SK-N-SH treated with all-trans-retinoic acid at 6 μM for 48 hours (cell line): ENCODE measurements around the gene PCDHGA12.

Source experiments
- ATAC-seq: fragments of 200-7000 bp; cut with Tn5 transposase; 3 replicates; pipeline ENCODE4 v1.9.1; 2020; ENCODE audit warnings: mild to moderate bottlenecking, moderate library complexity
- ARNTL ChIP-seq: fragments of 450-650 bp; formaldehyde crosslinking; IDR thresholded peaks from 2 replicates; pipeline ENCODE4 v1.5.0; 2020; ENCODE audit warnings: low read depth, mild to moderate bottlenecking, moderate library complexity, borderline replicate concordance
- ESRRG ChIP-seq: fragments of 250-450 bp; sonication (Bioruptor Pico); IDR thresholded peaks from 2 replicates; pipeline ENCODE4 v1.6.1; 2021; ENCODE audit warnings: mild to moderate bottlenecking
- GLIS3 ChIP-seq: fragments of 250-450 bp; sonication (Bioruptor Pico); IDR thresholded peaks from 2 replicates; pipeline ENCODE4 v1.5.0; 2020; ENCODE audit warnings: mild to moderate bottlenecking, moderate library complexity
- ISL1 ChIP-seq: fragments of 250-450 bp; sonication (Bioruptor Pico); IDR thresholded peaks from 2 replicates; pipeline ENCODE4 v2.1.2; 2022; ENCODE audit warnings: mild to moderate bottlenecking, moderate library complexity
- PPARA ChIP-seq: fragments of 250-450 bp; sonication (Bioruptor Pico); IDR thresholded peaks from 2 replicates; pipeline ENCODE4 v1.5.0; 2020; ENCODE audit warnings: mild to moderate bottlenecking, borderline replicate concordance
- RARB ChIP-seq: fragments of 250-450 bp; sonication (Bioruptor Pico); IDR thresholded peaks from 2 replicates; pipeline ENCODE4 v1.8.0; 2021; ENCODE audit warnings: mild to moderate bottlenecking, moderate library complexity
- SNAI2 ChIP-seq: fragments of 250-450 bp; sonication (Bioruptor Pico); IDR thresholded peaks from 2 replicates; pipeline ENCODE4 v1.5.0; 2020; ENCODE audit warnings: mild to moderate bottlenecking, moderate library complexity
- TCF4 ChIP-seq: fragments of 250-450 bp; sonication (Bioruptor Pico); IDR thresholded peaks from 2 replicates; pipeline ENCODE4 v1.8.0; 2021; ENCODE audit warnings: mild to moderate bottlenecking, moderate library complexity, borderline replicate concordance
- ZC3H10 ChIP-seq: fragments of 250-450 bp; sonication (Bioruptor Pico); IDR thresholded peaks from 2 replicates; pipeline ENCODE4 v1.5.1; 2021; ENCODE audit warnings: mild to moderate bottlenecking, moderate library complexity
- ZFP3 ChIP-seq: fragments of 250-450 bp; sonication (Bioruptor Pico); IDR thresholded peaks from 2 replicates; pipeline ENCODE4 v1.5.0; 2020; ENCODE audit warnings: mild to moderate bottlenecking, moderate library complexity
- ZFP30 ChIP-seq: fragments of 450-650 bp; formaldehyde crosslinking; IDR thresholded peaks from 2 replicates; pipeline ENCODE4 v1.5.0; 2022; ENCODE audit warnings: mild to moderate bottlenecking, moderate library complexity
- ZNF565 ChIP-seq: fragments of 450-650 bp; formaldehyde crosslinking; conservative IDR thresholded peaks from 2 replicates; pipeline ENCODE4 v1.5.0; 2020; ENCODE audit warnings: low read depth, mild to moderate bottlenecking, moderate library complexity
- ZNF8 ChIP-seq: fragments of 450-650 bp; formaldehyde crosslinking; IDR thresholded peaks from 2 replicates; pipeline ENCODE4 v1.5.0; 2020; ENCODE audit warnings: mild to moderate bottlenecking, moderate library complexity
- TF ChIP-seq, protein P1 (sequence below): fragments of 250-450 bp; sonication (Bioruptor Pico); IDR thresholded peaks from 2 replicates; pipeline ENCODE4 v1.5.0; 2020; ENCODE audit warnings: mild to moderate bottlenecking, moderate library complexity
- TF ChIP-seq, protein P2 (sequence below): fragments of 250-450 bp; sonication (Bioruptor Pico); IDR thresholded peaks from 2 replicates; pipeline ENCODE4 v1.8.0; 2021; ENCODE audit warnings: low read depth, mild to moderate bottlenecking, moderate library complexity, borderline replicate concordance
- TF ChIP-seq, protein P3 (sequence below): fragments of 250-450 bp; sonication (Bioruptor Pico); IDR thresholded peaks from 2 replicates; pipeline ENCODE4 v1.5.1; 2021; ENCODE audit warnings: mild to moderate bottlenecking, moderate library complexity
- TF ChIP-seq, protein P4 (sequence below): fragments of 250-450 bp; sonication (Bioruptor Pico); IDR thresholded peaks from 2 replicates; pipeline ENCODE4 v1.8.0; 2020; ENCODE audit warnings: mild to moderate bottlenecking, moderate library complexity, borderline replicate concordance
- TF ChIP-seq, protein P5 (sequence below): fragments of 250-450 bp; sonication (Bioruptor Pico); IDR thresholded peaks from 2 replicates; pipeline ENCODE4 v1.5.1; 2020; ENCODE audit warnings: low read depth, mild to moderate bottlenecking, moderate library complexity

PCDHGA12 gene

DNA sequence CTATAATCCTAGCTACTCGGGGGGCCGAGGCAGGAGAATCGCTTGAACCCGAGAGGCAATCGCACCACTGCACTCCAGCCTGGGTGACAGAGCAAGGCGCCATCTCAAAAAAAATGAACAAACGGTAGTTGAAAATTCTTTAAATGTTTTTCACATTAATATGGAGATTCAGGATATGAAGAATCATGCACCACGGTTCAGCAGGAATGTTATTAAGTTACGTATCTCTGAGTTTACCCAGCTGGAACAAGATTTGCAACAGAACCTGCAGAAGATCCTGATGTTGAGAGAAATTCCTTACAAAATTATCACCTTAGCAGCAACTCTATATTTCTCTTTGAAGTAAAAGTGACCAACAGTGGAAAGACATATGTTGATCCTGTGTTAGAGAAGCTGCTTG, 10.0 kb downstream of the PCDHGA12 start (continued):
- TF ChIP-seq, protein P1, sequence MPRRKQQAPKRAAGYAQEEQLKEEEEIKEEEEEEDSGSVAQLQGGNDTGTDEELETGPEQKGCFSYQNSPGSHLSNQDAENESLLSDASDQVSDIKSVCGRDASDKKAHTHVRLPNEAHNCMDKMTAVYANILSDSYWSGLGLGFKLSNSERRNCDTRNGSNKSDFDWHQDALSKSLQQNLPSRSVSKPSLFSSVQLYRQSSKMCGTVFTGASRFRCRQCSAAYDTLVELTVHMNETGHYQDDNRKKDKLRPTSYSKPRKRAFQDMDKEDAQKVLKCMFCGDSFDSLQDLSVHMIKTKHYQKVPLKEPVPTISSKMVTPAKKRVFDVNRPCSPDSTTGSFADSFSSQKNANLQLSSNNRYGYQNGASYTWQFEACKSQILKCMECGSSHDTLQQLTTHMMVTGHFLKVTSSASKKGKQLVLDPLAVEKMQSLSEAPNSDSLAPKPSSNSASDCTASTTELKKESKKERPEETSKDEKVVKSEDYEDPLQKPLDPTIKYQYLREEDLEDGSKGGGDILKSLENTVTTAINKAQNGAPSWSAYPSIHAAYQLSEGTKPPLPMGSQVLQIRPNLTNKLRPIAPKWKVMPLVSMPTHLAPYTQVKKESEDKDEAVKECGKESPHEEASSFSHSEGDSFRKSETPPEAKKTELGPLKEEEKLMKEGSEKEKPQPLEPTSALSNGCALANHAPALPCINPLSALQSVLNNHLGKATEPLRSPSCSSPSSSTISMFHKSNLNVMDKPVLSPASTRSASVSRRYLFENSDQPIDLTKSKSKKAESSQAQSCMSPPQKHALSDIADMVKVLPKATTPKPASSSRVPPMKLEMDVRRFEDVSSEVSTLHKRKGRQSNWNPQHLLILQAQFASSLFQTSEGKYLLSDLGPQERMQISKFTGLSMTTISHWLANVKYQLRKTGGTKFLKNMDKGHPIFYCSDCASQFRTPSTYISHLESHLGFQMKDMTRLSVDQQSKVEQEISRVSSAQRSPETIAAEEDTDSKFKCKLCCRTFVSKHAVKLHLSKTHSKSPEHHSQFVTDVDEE (CRISPR knock-in tag): no peak
- TF ChIP-seq SNAI2 (CRISPR knock-in tag) (no peak), ISL1 (CRISPR knock-in tag) (no peak), ZFP3 (CRISPR knock-in tag) (no peak)

DNA sequence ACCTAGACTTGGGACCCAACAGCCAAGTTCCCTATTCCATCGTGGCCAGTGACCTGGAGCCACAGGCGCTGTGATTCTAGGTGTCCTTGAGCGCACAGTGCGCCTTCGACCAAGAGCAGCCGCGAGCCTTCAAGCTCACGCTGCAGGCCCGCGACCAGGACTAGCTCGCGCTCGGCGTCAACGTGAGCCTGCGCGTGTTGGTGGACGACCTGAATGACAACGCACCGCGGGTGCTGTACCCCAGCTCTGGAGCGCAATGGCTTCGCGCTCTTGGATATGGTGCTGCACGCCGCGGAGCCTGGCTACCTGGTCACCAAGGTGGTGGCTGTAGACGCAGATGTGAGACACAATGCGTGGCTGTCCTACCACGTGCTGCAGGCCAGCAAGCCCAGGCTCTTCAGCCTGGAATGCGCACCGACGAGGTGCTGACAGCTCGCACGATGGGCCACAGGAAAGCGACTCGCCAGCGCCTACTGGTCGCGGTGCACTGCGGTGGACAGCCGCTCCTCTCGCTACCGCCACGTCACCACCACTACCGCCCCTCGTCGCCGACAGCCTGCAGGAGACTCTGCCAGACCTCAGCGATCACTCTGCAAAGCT, 11.4 kb downstream of the PCDHGA12 start:
- TF ChIP-seq, protein P2, sequence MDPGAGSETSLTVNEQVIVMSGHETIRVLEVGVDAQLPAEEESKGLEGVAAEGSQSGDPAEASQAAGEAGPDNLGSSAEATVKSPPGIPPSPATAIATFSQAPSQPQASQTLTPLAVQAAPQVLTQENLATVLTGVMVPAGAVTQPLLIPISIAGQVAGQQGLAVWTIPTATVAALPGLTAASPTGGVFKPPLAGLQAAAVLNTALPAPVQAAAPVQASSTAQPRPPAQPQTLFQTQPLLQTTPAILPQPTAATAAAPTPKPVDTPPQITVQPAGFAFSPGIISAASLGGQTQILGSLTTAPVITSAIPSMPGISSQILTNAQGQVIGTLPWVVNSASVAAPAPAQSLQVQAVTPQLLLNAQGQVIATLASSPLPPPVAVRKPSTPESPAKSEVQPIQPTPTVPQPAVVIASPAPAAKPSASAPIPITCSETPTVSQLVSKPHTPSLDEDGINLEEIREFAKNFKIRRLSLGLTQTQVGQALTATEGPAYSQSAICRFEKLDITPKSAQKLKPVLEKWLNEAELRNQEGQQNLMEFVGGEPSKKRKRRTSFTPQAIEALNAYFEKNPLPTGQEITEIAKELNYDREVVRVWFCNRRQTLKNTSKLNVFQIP (CRISPR knock-in tag): no peak
- TF ChIP-seq PPARA (CRISPR knock-in tag) (no peak), ZNF565 (no peak), ESRRG (no peak), ZFP30 (CRISPR knock-in tag) (no peak), ISL1 (CRISPR knock-in tag) (no peak), ARNTL (no peak)
- TF ChIP-seq, protein P1 (CRISPR knock-in tag): no peak
- TF ChIP-seq, protein P3, sequence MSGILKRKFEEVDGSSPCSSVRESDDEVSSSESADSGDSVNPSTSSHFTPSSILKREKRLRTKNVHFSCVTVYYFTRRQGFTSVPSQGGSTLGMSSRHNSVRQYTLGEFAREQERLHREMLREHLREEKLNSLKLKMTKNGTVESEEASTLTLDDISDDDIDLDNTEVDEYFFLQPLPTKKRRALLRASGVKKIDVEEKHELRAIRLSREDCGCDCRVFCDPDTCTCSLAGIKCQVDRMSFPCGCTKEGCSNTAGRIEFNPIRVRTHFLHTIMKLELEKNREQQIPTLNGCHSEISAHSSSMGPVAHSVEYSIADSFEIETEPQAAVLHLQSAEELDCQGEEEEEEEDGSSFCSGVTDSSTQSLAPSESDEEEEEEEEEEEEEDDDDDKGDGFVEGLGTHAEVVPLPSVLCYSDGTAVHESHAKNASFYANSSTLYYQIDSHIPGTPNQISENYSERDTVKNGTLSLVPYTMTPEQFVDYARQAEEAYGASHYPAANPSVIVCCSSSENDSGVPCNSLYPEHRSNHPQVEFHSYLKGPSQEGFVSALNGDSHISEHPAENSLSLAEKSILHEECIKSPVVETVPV: no peak
- TF ChIP-seq, all 23 proteins: peak for 0
- no peak for ATAC-seq

DNA sequence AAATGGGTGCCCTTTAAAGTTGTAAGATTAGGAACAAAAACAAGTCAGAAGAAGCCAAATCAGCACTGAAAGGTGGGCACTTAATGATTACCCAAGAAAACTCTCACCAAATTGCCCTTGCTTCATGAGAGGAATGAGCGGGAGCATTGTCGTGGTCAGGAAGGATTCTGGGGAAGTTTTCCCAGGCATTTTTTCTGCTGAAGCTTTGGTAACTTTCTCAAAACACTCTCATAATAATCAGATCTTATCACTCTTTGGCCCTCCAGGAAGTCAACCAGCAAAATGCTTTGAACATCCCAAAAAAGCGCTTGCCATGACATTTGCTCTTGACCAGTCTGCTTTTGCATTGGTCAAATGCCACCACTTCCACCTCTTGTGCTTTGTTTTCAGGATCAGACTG, 35.0 kb downstream of the PCDHGA12 start:
- TF ChIP-seq TCF4 (CRISPR knock-in tag) (no peak), ZFP3 (CRISPR knock-in tag) (no peak), ZNF8 (CRISPR knock-in tag) (no peak), RARB (CRISPR knock-in tag) (no peak), GLIS3 (CRISPR knock-in tag) (no peak), ZFP30 (CRISPR knock-in tag) (no peak), PPARA (CRISPR knock-in tag) (no peak), ZC3H10 (CRISPR knock-in tag) (no peak), ZNF565 (no peak), ISL1 (CRISPR knock-in tag) (no peak)
- TF ChIP-seq, protein P4, sequence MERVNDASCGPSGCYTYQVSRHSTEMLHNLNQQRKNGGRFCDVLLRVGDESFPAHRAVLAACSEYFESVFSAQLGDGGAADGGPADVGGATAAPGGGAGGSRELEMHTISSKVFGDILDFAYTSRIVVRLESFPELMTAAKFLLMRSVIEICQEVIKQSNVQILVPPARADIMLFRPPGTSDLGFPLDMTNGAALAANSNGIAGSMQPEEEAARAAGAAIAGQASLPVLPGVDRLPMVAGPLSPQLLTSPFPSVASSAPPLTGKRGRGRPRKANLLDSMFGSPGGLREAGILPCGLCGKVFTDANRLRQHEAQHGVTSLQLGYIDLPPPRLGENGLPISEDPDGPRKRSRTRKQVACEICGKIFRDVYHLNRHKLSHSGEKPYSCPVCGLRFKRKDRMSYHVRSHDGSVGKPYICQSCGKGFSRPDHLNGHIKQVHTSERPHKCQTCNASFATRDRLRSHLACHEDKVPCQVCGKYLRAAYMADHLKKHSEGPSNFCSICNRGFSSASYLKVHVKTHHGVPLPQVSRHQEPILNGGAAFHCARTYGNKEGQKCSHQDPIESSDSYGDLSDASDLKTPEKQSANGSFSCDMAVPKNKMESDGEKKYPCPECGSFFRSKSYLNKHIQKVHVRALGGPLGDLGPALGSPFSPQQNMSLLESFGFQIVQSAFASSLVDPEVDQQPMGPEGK (CRISPR knock-in tag): no peak
- TF ChIP-seq, protein P5, sequence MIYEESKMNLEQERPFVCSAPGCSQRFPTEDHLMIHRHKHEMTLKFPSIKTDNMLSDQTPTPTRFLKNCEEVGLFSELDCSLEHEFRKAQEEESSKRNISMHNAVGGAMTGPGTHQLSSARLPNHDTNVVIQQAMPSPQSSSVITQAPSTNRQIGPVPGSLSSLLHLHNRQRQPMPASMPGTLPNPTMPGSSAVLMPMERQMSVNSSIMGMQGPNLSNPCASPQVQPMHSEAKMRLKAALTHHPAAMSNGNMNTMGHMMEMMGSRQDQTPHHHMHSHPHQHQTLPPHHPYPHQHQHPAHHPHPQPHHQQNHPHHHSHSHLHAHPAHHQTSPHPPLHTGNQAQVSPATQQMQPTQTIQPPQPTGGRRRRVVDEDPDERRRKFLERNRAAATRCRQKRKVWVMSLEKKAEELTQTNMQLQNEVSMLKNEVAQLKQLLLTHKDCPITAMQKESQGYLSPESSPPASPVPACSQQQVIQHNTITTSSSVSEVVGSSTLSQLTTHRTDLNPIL (CRISPR knock-in tag): no peak
- TF ChIP-seq, protein P3: no peak
- ATAC-seq: no peak
